Right lung (tissue), 5 donors: Measurements from ENCODE around the gene SMCHD1. TPM values are rescaled to one million over a fixed set of nuclear protein-coding genes. Genes with fewer than 3 reads are reported as not detected.
"Not testable (repeated sequence)": the region's sequence is repeated elsewhere in the genome, so short reads cannot be mapped to it uniquely, and the experiment has no call there.

Experiments used
- DNase-seq, 2 donors: peaks; one replicate each; pipeline ENCODE4 v3.0.0-alpha.2; 2013
- polyA plus RNA-seq, 5 donors: library from polyadenylated mRNA; unstranded; fragments of 120-200 nt; gene quantifications; one replicate each; pipeline versions ENCODE4 v1.2.1 to v1.2.3, GENCODE V29; 2013; ENCODE audit warnings: inconsistent platforms in 1 of 5, low replicate concordance in 1 of 5; ENCODE audit not compliant: insufficient read length in 5 of 5, insufficient read depth in 1 of 5

Gene SMCHD1
- polyA plus RNA-seq, 5 donors: 46.1 to 78.3 (median 74.2) TPM

GRCh38 chr18:2714140-2714539 is 58.6 kb downstream of the SMCHD1 start:
- no peak for DNase-seq

DNA sequence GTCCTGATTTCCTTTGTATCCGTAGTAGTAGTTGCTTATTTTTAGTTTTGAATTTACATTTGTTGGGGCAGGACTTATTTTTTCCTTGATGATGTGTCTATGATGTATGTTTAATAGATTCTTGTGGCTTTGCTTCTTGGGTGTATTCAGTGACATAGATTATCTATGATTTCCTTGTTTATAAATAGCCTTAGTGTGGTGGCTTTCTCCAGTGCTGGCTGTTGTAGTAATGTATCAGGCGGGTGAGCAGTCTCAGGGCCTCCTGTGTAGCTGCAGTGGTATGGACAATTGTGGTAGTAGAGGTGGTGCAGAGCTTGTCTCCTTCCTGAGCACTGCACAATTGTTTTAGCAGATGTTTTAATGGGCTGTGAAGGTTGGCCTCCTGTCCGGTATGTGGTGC is 60.5 kb downstream of the SMCHD1 start:
- DNase-seq: no peak

DNA sequence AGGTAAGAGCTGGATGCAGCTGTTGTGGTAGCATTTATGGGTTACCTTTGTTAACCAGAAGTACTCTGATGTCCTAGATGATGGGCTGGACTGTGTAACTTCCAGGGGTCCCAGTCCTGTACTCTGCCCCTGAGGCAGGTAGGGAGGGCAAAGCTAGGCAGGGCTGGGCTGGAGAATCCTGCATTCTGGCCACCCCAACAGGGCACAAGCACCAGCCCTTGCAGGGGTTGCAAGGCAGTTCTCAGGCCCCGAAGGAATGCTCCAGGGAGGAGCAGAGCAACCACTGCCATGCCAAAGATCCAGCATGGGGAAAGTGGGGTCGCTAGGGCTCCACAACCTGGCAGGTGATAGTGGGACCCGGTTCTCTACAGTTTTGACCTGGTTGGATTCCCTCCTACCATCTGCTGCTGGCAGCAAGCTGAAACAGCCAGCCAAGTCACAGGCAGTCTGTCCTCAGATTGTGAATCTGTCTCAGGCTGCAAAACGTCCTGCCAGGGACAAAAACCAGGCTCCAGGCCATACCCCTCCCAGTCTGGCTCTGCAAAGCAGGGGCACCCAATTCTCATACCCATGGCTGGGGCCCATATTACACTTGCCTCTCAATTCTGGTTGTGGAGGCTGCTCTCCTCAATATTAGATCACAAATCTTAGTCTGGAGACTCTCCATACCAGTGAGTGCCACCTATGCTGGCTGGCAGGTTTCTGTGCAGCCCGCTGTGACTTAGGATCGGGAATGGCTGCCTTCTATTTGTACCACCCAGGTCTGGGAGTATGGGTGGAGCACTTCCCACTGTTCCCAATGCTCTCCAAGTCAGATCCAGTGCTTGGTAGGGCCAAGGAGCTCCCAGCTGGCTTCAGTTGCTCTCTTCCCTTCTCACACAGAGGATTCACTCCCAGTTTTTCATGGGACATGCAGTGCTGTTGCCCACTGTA is 61.1 kb downstream of the SMCHD1 start:
- no peak for DNase-seq

DNA sequence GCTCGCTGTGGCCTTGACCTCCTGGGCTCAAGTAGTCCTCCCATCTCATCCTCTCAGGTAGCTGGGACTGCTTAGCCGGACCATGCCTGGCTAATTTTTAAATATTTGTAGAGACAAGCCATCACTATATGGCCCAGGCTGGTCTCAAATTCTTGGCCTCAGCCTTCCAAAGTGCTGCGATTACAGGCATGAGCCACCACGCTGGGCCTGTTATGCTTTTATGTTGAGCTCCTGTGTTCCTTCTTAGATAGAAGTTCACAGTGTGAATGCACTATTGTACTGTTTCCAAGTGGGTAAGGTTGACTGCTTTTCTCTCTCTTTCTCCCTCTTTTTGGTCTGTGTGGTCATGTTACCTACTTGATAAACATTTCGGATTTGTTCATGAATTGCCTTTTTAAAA is 61.9 kb downstream of the SMCHD1 start:
- no peak for DNase-seq

- no peak for DNase-seq
These were observed 63.5 kb downstream of the SMCHD1 start for GRCh38 chr18:2719040-2719439.

- no peak for DNase-seq
These were observed 67.7 kb downstream of the SMCHD1 start for GRCh38 chr18:2723207-2723606.

DNA sequence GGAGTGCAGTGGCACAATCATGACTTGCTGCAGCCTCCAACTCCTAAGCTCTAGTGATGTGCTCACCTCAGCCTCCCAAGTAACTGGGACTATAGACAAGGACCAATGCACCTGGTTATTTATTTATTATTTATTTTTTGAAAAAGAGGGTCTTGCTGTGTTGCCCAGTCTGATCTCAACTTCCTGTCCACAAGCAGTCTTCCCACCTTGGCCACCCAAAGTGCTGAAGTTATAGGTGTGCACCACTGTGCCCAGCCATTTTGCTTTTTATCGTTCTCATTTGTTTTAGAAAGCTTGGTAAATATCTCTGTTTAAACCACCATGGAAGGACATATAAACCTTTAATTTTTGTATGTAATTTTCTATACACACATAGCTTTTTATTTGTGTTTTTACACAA is 74.2 kb downstream of the SMCHD1 start:
- no peak for DNase-seq

- no peak for DNase-seq
These were observed 81.3 kb downstream of the SMCHD1 start for GRCh38 chr18:2736823-2737222.

- DNase-seq: not testable (repeated sequence)
These were observed 84.6 kb downstream of the SMCHD1 start for GRCh38 chr18:2740082-2740481.

GRCh38 chr18:2746274-2746673 is 90.7 kb downstream of the SMCHD1 start:
- no peak for DNase-seq

GRCh38 chr18:2758309-2758708 is 102.8 kb downstream of the SMCHD1 start:
- no peak for DNase-seq

DNA sequence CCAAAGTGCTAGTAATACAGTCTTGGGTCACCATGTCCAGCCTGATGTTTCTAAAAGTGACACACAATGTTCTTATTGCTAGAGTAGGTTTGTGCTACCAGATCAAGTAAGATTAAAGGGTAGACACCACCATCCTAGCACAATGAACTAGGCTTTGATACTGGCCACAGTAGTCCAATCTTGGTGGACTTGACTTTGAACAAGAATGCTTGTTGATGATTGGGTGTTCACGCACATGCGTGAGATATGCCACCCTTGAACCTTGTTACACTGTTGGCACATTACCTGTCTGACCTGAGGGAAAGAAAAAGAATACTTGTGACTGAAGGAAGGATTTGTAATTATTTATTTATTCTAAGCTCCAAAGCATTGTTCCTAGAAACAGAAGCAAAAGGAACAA is 119.1 kb downstream of the SMCHD1 start:
- no peak for DNase-seq

DNA sequence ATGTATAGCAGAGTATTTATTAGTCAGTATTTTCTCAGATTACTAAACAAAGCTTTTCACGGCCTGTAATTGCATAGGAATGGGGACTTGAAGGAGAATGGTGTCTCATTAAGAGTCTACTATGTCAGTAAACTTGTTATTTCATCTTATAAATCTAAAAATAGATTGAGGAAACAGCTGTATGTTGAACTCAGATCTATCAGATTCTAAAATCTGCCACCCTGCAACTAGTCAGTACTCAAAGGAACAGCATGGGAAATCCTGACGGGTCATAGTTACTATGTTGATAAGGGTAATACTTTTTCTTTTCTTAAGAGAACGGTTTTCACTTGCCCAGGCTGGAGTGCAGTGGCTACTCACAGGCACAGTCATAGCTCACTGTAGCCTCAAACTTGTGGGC is 121.1 kb downstream of the SMCHD1 start:
- no peak for DNase-seq

GRCh38 chr18:2777241-2777640 is 121.7 kb downstream of the SMCHD1 start:
- no peak for DNase-seq

DNA sequence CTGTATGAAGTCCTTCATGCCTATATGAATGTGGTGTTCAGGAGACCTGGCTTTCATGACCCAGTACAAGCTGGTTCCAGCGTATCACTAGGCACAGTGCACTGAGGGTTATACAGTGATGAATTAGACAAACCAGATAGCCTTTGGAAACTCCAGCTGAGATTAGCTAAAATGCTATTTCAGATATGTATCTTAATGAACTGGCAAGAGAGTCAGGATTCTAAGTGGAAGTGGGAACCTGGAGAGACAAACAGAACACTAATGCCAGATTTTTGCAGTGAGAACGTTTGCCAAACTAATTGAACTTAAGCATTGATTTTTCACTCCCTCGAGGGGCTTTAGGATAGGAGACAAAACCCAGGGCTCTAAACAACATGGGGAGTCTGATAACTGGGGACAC is 125.2 kb downstream of the SMCHD1 start:
- DNase-seq: no peak

GRCh38 chr18:2787225-2787624 is 131.7 kb downstream of the SMCHD1 start:
- no peak for DNase-seq

DNA sequence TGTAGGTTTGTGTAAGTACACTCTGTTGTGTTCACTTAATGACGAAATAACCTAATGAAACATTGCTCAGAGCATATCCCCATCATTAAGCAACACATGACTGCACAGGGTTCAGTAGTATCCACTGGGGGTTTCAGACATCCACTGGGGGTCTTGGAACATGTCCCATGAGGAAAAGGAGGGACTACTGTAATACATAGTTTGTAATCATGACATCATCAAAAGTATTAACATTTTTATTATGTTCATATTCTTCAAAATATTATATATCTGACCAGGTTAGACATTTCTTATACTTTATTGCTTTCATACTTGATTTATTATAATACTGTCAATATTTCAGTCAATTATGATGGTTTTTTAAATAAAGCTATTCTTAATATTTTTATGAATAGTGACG is 136.9 kb downstream of the SMCHD1 start:
- DNase-seq: no peak

- DNase-seq: no peak
These were observed 138.6 kb downstream of the SMCHD1 start for GRCh38 chr18:2794159-2794558.

DNA sequence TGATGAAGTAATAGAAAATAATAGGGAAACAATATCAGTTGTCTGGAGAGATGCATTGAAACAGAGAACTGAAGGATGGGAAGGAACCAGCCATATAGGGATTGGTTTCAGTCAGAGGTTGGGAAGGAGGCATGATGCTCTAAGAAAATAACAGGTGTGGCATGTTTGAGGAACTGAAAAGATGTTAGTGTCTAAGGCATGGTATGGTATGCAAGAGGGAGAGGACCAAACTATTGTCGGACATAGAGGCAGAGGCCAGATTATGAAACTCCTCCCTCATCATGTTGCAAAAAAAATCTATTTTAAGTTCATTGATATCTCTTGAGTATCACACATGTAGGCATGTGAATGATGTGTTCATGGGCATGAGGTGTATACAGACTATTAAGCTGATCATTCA is 142.4 kb downstream of the SMCHD1 start:
- no peak for DNase-seq

GRCh38 chr18:2799369-2799768 is 143.8 kb downstream of the SMCHD1 start:
- no peak for DNase-seq

- no peak for DNase-seq
These were observed 150.7 kb downstream of the SMCHD1 start for GRCh38 chr18:2805970-2806943.

DNA sequence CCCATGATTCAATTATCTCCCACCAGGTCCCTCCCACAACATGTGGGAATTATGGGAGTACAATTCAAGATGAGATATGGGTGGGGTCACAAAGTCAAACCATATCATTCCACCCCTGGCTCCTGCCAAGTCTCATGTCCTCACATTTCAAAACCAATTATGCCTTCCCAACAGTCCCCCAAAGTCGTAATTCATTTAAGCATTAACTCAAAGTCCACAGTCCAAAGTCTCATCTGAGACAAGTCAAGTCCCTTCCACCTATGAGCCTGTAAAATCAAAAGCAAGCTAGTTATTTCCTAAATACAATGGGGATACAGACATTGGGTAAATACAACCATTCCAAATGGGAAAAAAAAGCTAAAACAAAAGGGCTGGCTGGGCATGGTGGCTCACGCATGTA is 153.1 kb downstream of the SMCHD1 start:
- DNase-seq: not testable (repeated sequence)
